Hepatocyte (in vitro differentiated cells): ENCODE data around the gene GIMAP2. TPM values are rescaled to one million over a fixed set of nuclear protein-coding genes. Genes with fewer than 3 reads are reported as not detected.

Experiments
- DNase-seq: peaks from one replicate; pipeline ENCODE4 v3.0.0-alpha.2; 2016; ENCODE audit warnings: low spot score
- H2AFZ ChIP-seq: fragments of 200-600 bp; sonication (generic); 2 replicates; pipeline ENCODE4 v1.6.0; 2016; ENCODE audit warnings: antibody characterized with exemption, mild to moderate bottlenecking
- H3K27ac ChIP-seq: fragments of 200-600 bp; sonication (generic); 2 replicates; pipeline ENCODE4 v1.5.1; 2016; ENCODE audit warnings: mild to moderate bottlenecking
- H3K27me3 ChIP-seq: fragments of 200-600 bp; sonication (generic); 2 replicates; pipeline ENCODE4 v1.6.1; 2016
- H3K36me3 ChIP-seq: fragments of 200-600 bp; sonication (generic); replicated peaks from 2 replicates; pipeline ENCODE4 v1.5.1; 2016; ENCODE audit warnings: low read depth; ENCODE audit not compliant: insufficient read depth
- H3K4me1 ChIP-seq: fragments of 200-600 bp; sonication (generic); 2 replicates; pipeline ENCODE4 v1.5.1; 2016; ENCODE audit warnings: mild to moderate bottlenecking, moderate library complexity; ENCODE audit not compliant: insufficient read depth
- H3K4me2 ChIP-seq: fragments of 200-600 bp; sonication (generic); 2 replicates; pipeline ENCODE4 v1.6.0; 2016
- H3K4me3 ChIP-seq: fragments of 200-600 bp; sonication (generic); 2 replicates; pipeline ENCODE4 v1.5.1; 2016; ENCODE audit warnings: mild to moderate bottlenecking
- H3K79me2 ChIP-seq: fragments of 200-600 bp; sonication (generic); 2 replicates; pipeline ENCODE4 v1.6.0; 2017; ENCODE audit warnings: mild to moderate bottlenecking
- H3K9me2 ChIP-seq: fragments of 200-600 bp; sonication (generic); replicated peaks from 2 replicates; pipeline ENCODE4 v1.6.0; 2017; ENCODE audit warnings: mild to moderate bottlenecking; ENCODE audit not compliant: insufficient read depth
- H3K9me3 ChIP-seq: fragments of 200-600 bp; sonication (generic); 2 replicates; pipeline ENCODE4 v1.5.1; 2016; ENCODE audit warnings: low read depth, mild to moderate bottlenecking
- H4K20me1 ChIP-seq: fragments of 200-600 bp; sonication (generic); 2 replicates; pipeline ENCODE4 v1.6.0; 2016; ENCODE audit warnings: mild to moderate bottlenecking; ENCODE audit not compliant: insufficient read depth, poor library complexity, severe bottlenecking
- EZH2 ChIP-seq: fragments of 200-600 bp; sonication (generic); IDR thresholded peaks from 2 replicates; pipeline ENCODE4 v1.6.1; 2016; ENCODE audit warnings: antibody characterized with exemption, mild to moderate bottlenecking, borderline replicate concordance
- EZH2phosphoT487 ChIP-seq: fragments of 200-600 bp; sonication (generic); IDR thresholded peaks from one replicate; pipeline ENCODE4 v1.6.1; 2018; ENCODE audit warnings: antibody characterized with exemption, mild to moderate bottlenecking, low read depth, moderate library complexity; ENCODE audit not compliant: unreplicated experiment, severe bottlenecking
- WGBS: methylation state at CpG from one replicate; pipeline ENCODE4 v1.1.6; 2016; ENCODE audit warnings: low lambda C conversion rate; ENCODE audit errors: missing lambda C conversion rate; 5-methylcytosine and 5-hydroxymethylcytosine counted together
- polyA plus RNA-seq: library from polyadenylated mRNA; unstranded; fragments of >200 nt; fragmentation: Nextera tagmentation; extraction: Ambion mirVana; gene quantifications from 2 replicates; pipeline ENCODE4 v1.2.1, GENCODE V29; 2016
- total RNA-seq: library from RNA; depleted of rRNA; stranded (reverse); fragments of >200 nt; gene quantifications from 2 replicates; pipeline ENCODE4 v1.2.3, GENCODE V29; 2014
- TF ChIP-seq, protein P1 (sequence below): fragments of 200-600 bp; sonication (generic); IDR thresholded peaks from 2 replicates; pipeline ENCODE4 v1.5.1; 2016; ENCODE audit warnings: antibody characterized with exemption, mild to moderate bottlenecking; ENCODE audit not compliant: poor library complexity

GIMAP2 gene
- total and polyA plus RNA-seq, 2 experiments from 2014 or later, result 0.23 to 1.4 TPM

DNA sequence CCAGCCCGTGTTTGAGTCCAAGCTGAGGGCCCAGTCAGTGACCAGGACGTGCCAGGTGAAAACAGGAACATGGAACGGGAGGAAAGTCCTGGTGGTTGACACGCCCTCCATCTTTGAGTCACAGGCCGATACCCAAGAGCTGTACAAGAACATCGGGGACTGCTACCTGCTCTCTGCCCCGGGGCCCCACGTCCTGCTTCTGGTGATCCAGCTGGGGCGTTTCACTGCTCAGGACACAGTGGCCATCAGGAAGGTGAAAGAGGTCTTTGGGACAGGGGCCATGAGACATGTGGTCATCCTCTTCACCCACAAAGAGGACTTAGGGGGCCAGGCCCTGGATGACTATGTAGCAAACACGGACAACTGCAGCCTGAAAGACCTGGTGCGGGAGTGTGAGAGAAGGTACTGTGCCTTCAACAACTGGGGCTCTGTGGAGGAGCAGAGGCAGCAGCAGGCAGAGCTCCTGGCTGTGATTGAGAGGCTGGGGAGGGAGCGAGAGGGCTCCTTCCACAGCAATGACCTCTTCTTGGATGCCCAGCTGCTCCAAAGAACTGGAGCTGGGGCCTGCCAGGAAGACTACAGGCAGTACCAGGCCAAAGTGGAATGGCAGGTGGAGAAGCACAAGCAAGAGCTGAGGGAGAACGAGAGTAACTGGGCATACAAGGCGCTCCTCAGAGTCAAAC is 56.9 kb downstream of the GIMAP2 start:
- no peak for DNase-seq
- no peaks in the 10 kb centered on the region for H3K4me1 ChIP-seq
- H3K4me2 ChIP-seq, result no peak overlapping the region
- H3K36me3 ChIP-seq, result no peaks in the 10 kb centered on the region
- H3K79me2 ChIP-seq, result no peaks in the 10 kb centered on the region
- H4K20me1 ChIP-seq, result no peaks in the 10 kb centered on the region
- H3K27me3 ChIP-seq, result peaks cover 22% of the 10 kb centered on the region
- no peak for TF ChIP-seq EZH2phosphoT487
- TF ChIP-seq, protein P1, sequence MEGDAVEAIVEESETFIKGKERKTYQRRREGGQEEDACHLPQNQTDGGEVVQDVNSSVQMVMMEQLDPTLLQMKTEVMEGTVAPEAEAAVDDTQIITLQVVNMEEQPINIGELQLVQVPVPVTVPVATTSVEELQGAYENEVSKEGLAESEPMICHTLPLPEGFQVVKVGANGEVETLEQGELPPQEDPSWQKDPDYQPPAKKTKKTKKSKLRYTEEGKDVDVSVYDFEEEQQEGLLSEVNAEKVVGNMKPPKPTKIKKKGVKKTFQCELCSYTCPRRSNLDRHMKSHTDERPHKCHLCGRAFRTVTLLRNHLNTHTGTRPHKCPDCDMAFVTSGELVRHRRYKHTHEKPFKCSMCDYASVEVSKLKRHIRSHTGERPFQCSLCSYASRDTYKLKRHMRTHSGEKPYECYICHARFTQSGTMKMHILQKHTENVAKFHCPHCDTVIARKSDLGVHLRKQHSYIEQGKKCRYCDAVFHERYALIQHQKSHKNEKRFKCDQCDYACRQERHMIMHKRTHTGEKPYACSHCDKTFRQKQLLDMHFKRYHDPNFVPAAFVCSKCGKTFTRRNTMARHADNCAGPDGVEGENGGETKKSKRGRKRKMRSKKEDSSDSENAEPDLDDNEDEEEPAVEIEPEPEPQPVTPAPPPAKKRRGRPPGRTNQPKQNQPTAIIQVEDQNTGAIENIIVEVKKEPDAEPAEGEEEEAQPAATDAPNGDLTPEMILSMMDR, result no peak
- no peak for TF ChIP-seq EZH2
- WGBS, result 79% methylated on average over 14 of the region's 14 CpGs
- no peak overlapping the region for H3K4me3 ChIP-seq
- no peaks in the 10 kb centered on the region for H3K9me2 ChIP-seq
- H3K27ac ChIP-seq, result no peak overlapping the region
- H3K9me3 ChIP-seq, result no peaks in the 10 kb centered on the region
- H2AFZ ChIP-seq, result no peak overlapping the region

Other genes with a start within 250 kb of the GIMAP2 start
- 0.10 and 0.12 TPM in 2 replicates for gene GIMAP8, start 235.1 kb upstream of the GIMAP2 start, total RNA-seq
- not detected in 2 replicates for gene GIMAP8, start 235.1 kb upstream of the GIMAP2 start, polyA plus RNA-seq
- gene GIMAP7, start 170.8 kb upstream of the GIMAP2 start, total RNA-seq, result 0.12 and 0.33 TPM in 2 replicates
- 0.19 and 0.28 TPM in 2 replicates for gene GIMAP7, start 170.8 kb upstream of the GIMAP2 start, polyA plus RNA-seq
- gene GIMAP4, start 118.3 kb upstream of the GIMAP2 start, total RNA-seq, result 0.63 and 1.8 TPM in 2 replicates
- gene GIMAP4, start 118.3 kb upstream of the GIMAP2 start, polyA plus RNA-seq, result not detected in 2 replicates
- 0.27 and 1.0 TPM in 2 replicates for gene GIMAP6, start 53.3 kb upstream of the GIMAP2 start, total RNA-seq
- 0.82 TPM in 1 of 2 replicates, not detected in the other for gene GIMAP6, start 53.3 kb upstream of the GIMAP2 start, polyA plus RNA-seq
- gene GIMAP1, start 30.9 kb downstream of the GIMAP2 start, total RNA-seq, result 0.20 TPM in 1 of 2 replicates, not detected in the other
- 0.13 TPM in 2 replicates for gene GIMAP1, start 30.9 kb downstream of the GIMAP2 start, polyA plus RNA-seq
- gene GIMAP5, start 51.7 kb downstream of the GIMAP2 start, total RNA-seq, result 0.40 and 1.2 TPM in 2 replicates
- 0.79 TPM in 1 of 2 replicates, not detected in the other for gene GIMAP5, start 51.7 kb downstream of the GIMAP2 start, polyA plus RNA-seq
- gene TMEM176B, start 114.7 kb downstream of the GIMAP2 start, total RNA-seq, result 200 and 263 TPM in 2 replicates
- gene TMEM176B, start 114.7 kb downstream of the GIMAP2 start, polyA plus RNA-seq, result 175 and 204 TPM in 2 replicates
- 202 and 224 TPM in 2 replicates for gene TMEM176A, start 115.1 kb downstream of the GIMAP2 start, total RNA-seq
- gene TMEM176A, start 115.1 kb downstream of the GIMAP2 start, polyA plus RNA-seq, result 242 and 343 TPM in 2 replicates
- 4.7 and 9.1 TPM in 2 replicates for gene AOC1, start 166.8 kb downstream of the GIMAP2 start, total RNA-seq
- 5.9 and 6.6 TPM in 2 replicates for gene AOC1, start 166.8 kb downstream of the GIMAP2 start, polyA plus RNA-seq